Loucy (cell line): ENCODE data around the gene GIMAP5.
A peak's percentile ranks its signal among the peaks of the same experiment; 100 is the strongest.

Experiments
- H2AFZ ChIP-seq: fragments of 200-600 bp; sonication (generic); 2 replicates; pipeline ENCODE4 v1.6.0; 2016; ENCODE audit warnings: antibody characterized with exemption, mild to moderate bottlenecking, low read length, moderate library complexity
- H3F3A ChIP-seq: fragments of 200-600 bp; 2 replicates; pipeline ENCODE4 v1.6.0; 2016; ENCODE audit warnings: antibody characterized with exemption, low read depth, mild to moderate bottlenecking
- H3K27me3 ChIP-seq: fragments of 200-600 bp; sonication (generic); 2 replicates; pipeline ENCODE4 v1.6.1; 2014; ENCODE audit warnings: low read length, mild to moderate bottlenecking; ENCODE audit not compliant: insufficient read depth, poor library complexity, severe bottlenecking
- H3K36me3 ChIP-seq: fragments of 200-600 bp; sonication (generic); 2 replicates; pipeline ENCODE4 v1.6.1; 2016; ENCODE audit warnings: low read length; ENCODE audit not compliant: insufficient read depth
- H3K4me1 ChIP-seq: fragments of 200-600 bp; sonication (generic); 2 replicates; pipeline ENCODE4 v1.5.1; 2014; ENCODE audit warnings: low read length, mild to moderate bottlenecking; ENCODE audit not compliant: insufficient read depth, poor library complexity, severe bottlenecking
- H3K4me2 ChIP-seq: fragments of 200-600 bp; sonication (generic); 2 replicates; pipeline ENCODE4 v1.6.0; 2014; ENCODE audit warnings: antibody characterized with exemption, low read length, low read depth, mild to moderate bottlenecking; ENCODE audit not compliant: poor library complexity, severe bottlenecking
- H3K4me3 ChIP-seq: fragments of 200-600 bp; sonication (generic); 2 replicates; pipeline ENCODE4 v1.5.1; 2014; ENCODE audit warnings: low read length, mild to moderate bottlenecking, mixed read lengths; ENCODE audit not compliant: poor library complexity, severe bottlenecking
- H3K79me2 ChIP-seq: fragments of 200-600 bp; sonication (generic); 2 replicates; pipeline ENCODE4 v1.6.1; 2014; ENCODE audit warnings: low read length; ENCODE audit not compliant: insufficient read depth
- H3K9ac ChIP-seq: fragments of 200-600 bp; sonication (generic); 2 replicates; pipeline ENCODE4 v1.6.0; 2014; ENCODE audit warnings: mild to moderate bottlenecking, low read depth, low read length, moderate library complexity; ENCODE audit not compliant: poor library complexity, severe bottlenecking
- H3K9me2 ChIP-seq: fragments of 200-600 bp; sonication (generic); replicated peaks from 2 replicates; pipeline ENCODE4 v1.6.1; 2016; ENCODE audit warnings: low read depth, low read length, mixed read lengths
- H3K9me3 ChIP-seq: fragments of 200-600 bp; sonication (generic); 2 replicates; pipeline ENCODE4 v1.6.1; 2014; ENCODE audit warnings: mild to moderate bottlenecking, antibody characterized with exemption, low read length, low read depth; ENCODE audit not compliant: insufficient read depth
- H4K20me1 ChIP-seq: fragments of 200-600 bp; sonication (generic); 2 replicates; pipeline ENCODE4 v1.6.0; 2014; ENCODE audit warnings: antibody characterized with exemption, low read length, mild to moderate bottlenecking; ENCODE audit not compliant: insufficient read depth, poor library complexity, severe bottlenecking
- EZH2phosphoT487 ChIP-seq: fragments of 200-600 bp; IDR thresholded peaks from 2 replicates; pipeline ENCODE4 v1.6.1; 2018; ENCODE audit warnings: antibody characterized with exemption, mild to moderate bottlenecking, moderate library complexity, borderline replicate concordance
- TF ChIP-seq, protein P1 (sequence below): fragments of 200-600 bp; sonication (generic); conservative IDR thresholded peaks from 2 replicates; pipeline ENCODE4 v1.5.1; 2014; ENCODE audit warnings: mild to moderate bottlenecking, antibody characterized with exemption, low read length

GIMAP5 gene

DNA sequence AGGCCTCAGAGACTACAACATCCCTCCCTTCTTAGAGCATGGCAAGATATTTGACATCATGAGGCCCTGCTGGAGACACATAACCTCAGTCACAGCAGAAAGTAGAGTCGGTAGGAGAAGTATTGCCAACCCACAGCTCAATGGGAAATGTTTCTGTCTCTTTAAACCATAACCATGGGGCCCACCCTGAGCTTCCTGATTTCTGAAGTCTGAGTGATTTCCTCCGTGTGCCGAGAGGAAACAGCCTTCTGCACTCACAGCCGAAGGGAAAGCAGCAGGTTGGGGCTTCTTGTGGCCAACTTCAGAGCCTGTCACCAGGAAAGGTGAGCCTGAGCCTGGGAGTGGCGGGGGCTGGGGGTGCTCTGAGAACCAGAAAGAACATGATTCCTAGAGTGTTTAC, 20.9 kb upstream of the GIMAP5 start, which contains the start of gene GIMAP1:
TSS of gene GIMAP1 (plus strand) at position 246 of the 400 bp plus-strand sequence. CDS start 2,435 bp downstream, outside the sequence.
- H3K9ac ChIP-seq: peak within 1 kb of the TSS; percentile 88
- no peaks in the 10 kb centered on the region for H3F3A ChIP-seq
- H3K36me3 ChIP-seq: peaks cover 9% of the 10 kb centered on the region; the same call in 1 of the 2 replicates
- H4K20me1 ChIP-seq: no peaks in the 10 kb centered on the region
- H3K9me3 ChIP-seq: peaks cover 8% of the 10 kb centered on the region; the same call in 1 of the 2 replicates
- H3K9me2 ChIP-seq: no peaks in the 10 kb centered on the region
- H3K4me1 ChIP-seq: peaks cover 41% of the 10 kb centered on the region
- TF ChIP-seq EZH2phosphoT487: no peak
- TF ChIP-seq, protein P1, sequence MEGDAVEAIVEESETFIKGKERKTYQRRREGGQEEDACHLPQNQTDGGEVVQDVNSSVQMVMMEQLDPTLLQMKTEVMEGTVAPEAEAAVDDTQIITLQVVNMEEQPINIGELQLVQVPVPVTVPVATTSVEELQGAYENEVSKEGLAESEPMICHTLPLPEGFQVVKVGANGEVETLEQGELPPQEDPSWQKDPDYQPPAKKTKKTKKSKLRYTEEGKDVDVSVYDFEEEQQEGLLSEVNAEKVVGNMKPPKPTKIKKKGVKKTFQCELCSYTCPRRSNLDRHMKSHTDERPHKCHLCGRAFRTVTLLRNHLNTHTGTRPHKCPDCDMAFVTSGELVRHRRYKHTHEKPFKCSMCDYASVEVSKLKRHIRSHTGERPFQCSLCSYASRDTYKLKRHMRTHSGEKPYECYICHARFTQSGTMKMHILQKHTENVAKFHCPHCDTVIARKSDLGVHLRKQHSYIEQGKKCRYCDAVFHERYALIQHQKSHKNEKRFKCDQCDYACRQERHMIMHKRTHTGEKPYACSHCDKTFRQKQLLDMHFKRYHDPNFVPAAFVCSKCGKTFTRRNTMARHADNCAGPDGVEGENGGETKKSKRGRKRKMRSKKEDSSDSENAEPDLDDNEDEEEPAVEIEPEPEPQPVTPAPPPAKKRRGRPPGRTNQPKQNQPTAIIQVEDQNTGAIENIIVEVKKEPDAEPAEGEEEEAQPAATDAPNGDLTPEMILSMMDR: no peak
- no peaks in the 10 kb centered on the region for H3K27me3 ChIP-seq
- peaks cover 50% of the 10 kb centered on the region for H3K79me2 ChIP-seq
- H3K4me2 ChIP-seq: peak within 1 kb of the TSS; percentile 84
- H3K4me3 ChIP-seq: peak within 1 kb of the TSS; percentile 77
- peak within 1 kb of the TSS; percentile 10; the same call in 1 of the 2 replicates for H2AFZ ChIP-seq

DNA sequence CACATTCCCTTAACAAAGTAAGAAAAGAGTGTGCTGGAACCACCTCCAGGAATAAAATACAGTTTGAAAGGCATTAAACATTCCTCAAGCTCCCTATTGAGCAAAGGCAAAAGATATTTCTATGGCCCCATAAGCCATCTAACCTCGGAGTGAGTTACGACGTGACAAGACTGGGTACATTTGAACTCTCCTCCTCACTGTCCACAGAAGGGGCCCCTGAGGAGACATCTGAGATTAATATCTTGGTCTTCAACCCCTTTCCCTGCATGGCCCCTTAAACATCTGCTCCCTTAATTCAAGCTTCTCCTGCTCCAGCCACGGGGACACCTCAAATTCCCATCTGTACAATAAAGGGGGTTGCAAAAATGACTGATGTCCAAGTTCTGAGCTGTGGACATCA, 20.3 kb upstream of the GIMAP5 start:
- TF ChIP-seq, protein P1: no peak
- TF ChIP-seq EZH2phosphoT487: no peak
- no peaks in the 10 kb centered on the region for H4K20me1 ChIP-seq

DNA sequence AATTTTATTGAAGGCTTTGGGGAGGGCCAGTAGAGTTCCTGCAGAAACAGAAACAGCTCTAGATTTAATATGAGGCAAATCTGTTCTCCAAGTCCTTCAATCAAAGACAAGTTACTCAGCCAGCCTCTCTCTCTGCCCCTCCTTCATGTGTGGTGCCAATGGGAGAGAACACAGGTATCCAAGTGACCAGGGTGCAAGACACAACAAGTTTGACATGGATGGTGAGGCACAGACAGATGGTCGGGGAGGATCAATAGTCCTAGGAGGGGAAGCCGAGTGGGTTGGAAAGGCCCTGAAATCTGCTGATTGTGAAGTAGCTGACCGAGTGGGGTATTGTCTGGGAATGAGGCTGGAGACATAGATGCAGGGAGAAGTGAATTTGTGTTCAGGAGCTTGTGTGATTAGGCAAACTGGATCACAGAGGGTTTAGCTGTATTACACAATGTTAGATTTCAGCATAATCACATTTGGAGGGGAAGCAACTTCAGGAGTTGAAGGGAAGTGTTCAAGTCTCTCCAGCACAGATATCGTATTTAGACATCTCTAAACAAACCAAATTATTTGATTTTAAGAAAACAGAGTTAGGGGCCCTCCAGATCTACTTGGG, 19.3 kb upstream of the GIMAP5 start:
- Histone ChIP-seq H3K4me3 (peak overlapping the region; percentile 77), H3K9ac (peak overlapping the region; percentile 88), H4K20me1 (no peaks in the 10 kb centered on the region), H3K4me1 (peaks cover 52% of the 10 kb centered on the region), H3K36me3 (peaks cover 9% of the 10 kb centered on the region; the same call in 1 of the 2 replicates), H2AFZ (no peak overlapping the region), H3K9me3 (peaks cover 6% of the 10 kb centered on the region; the same call in 1 of the 2 replicates), H3F3A (no peaks in the 10 kb centered on the region), H3K79me2 (peaks cover 57% of the 10 kb centered on the region), H3K27me3 (no peaks in the 10 kb centered on the region), H3K4me2 (peak overlapping the region; percentile 84), H3K9me2 (no peaks in the 10 kb centered on the region)
- TF ChIP-seq, protein P1: no peak
- TF ChIP-seq EZH2phosphoT487: no peak

More for the DNA sequence above, 20.3 kb upstream of the GIMAP5 start:
- Histone ChIP-seq H3K9me3 (peaks cover 8% of the 10 kb centered on the region; the same call in 1 of the 2 replicates), H3K9ac (peak overlapping the region; percentile 88), H3K27me3 (no peaks in the 10 kb centered on the region), H3F3A (no peaks in the 10 kb centered on the region), H3K36me3 (peaks cover 9% of the 10 kb centered on the region; the same call in 1 of the 2 replicates), H3K79me2 (peaks cover 51% of the 10 kb centered on the region), H2AFZ (no peak overlapping the region), H3K9me2 (no peaks in the 10 kb centered on the region), H3K4me3 (peak overlapping the region; percentile 77), H3K4me2 (peak overlapping the region; percentile 84), H3K4me1 (peaks cover 43% of the 10 kb centered on the region)
